GM21390 (cell line): Measurements from ENCODE around the gene RPTOR.

Experiments used
- ATAC-seq: cut with Tn5 transposase; IDR thresholded peaks from one replicate; pipeline ENCODE4 v1.9.1; 2021; ENCODE audit not compliant: unreplicated experiment

Gene RPTOR

GRCh38 chr17:80980397-80981061 lies 435.9 kb downstream of the RPTOR start:
- ATAC-seq = no peak

DNA sequence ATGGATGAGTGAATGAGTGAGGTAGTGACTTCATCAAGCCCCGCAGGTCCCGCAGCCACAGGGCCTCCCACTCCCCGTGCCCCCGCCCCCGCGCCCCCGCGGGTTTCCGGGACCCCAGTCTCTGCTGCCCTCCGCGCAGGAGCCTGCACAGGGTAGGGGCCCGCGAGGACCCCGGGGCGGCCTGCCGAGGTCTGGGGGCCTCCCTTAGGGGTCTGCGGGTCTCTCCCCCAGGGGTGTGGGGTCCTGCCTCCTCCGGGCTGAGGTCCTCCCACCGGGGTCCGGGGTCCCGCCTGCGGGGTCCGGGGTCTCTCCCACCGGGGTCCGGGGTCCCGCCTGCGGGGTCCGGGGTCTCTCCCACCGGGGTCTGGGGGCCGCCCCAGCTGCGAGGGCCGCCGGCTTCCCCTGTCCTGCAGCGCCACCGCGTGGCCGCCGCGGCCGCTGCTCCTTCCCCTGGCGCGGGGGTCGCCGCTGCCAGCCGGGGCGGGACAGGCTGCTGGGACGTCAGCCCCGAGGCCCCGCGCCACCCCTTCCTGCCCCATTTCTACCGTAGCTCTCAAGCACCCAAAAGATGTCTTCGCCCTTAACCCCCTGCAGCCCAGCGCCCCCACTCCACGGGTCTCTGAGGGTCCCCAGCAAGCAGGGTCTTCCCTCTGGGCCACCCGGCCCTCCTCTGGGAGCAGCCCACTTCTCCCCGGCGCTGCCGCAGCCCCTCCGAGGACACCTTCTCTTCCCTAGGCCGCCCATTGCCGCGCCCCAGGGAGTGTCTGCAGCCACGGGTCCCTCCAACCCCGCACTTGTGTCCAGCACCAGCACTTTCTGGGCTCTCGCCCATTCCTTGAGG lies 436.6 kb downstream of the RPTOR start:
- no peak for ATAC-seq

GRCh38 chr17:80981929-80982425 lies 437.3 kb downstream of the RPTOR start:
- ATAC-seq = no peak

DNA sequence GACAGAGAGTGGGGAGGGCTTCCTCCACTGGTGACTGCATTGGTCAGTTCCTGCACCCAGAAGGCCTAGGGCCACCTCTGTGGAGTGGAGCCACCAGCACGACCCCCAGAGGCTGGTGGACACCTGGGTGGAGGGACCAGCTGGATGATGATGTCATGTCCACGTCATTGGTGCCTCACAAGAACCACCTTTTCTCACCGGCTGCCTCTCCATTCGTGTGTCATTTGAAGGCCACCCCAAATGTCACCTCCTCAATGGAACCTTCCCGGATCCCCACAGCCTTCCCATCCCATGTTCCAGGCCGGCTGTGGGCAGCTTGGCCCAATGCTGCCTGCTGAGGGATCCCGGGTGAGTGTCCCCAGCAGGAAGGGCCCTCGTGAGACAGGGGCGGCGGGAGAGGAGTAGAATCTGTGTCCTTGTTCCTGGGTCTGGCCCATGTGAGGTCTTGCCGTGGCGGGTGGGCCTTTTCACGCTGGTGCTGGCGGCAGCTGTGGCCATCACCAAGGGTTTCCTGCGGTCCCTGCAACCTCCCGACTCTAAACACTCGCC lies 437.9 kb downstream of the RPTOR start:
- ATAC-seq = no peak

GRCh38 chr17:80983545-80983944 lies 438.9 kb downstream of the RPTOR start:
- no peak for ATAC-seq

DNA sequence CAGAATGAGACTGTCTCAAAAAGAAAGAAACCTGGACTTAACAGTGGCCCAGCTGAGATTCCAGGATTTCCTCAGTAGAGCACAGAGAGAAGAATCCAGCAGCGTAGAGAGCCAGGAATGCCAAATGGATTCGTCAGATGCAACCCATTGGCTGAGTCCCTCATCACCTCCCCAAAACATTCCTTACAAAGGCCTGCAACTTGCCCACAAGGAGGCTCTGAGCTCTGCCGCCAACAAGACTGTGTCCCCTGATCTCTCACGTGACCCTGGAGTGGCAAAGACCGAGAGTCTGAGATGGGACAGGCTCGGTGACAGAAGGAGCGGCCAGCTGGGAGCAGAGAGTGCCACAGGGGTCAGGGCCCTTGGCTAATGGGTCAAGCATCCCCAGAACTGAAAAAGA lies 440.1 kb downstream of the RPTOR start:
- ATAC-seq = no peak

GRCh38 chr17:80986046-80986445 lies 441.4 kb downstream of the RPTOR start:
- no peak for ATAC-seq

- ATAC-seq = no peak
Observed at GRCh38 chr17:80986816-80987475, 442.3 kb downstream of the RPTOR start.

DNA sequence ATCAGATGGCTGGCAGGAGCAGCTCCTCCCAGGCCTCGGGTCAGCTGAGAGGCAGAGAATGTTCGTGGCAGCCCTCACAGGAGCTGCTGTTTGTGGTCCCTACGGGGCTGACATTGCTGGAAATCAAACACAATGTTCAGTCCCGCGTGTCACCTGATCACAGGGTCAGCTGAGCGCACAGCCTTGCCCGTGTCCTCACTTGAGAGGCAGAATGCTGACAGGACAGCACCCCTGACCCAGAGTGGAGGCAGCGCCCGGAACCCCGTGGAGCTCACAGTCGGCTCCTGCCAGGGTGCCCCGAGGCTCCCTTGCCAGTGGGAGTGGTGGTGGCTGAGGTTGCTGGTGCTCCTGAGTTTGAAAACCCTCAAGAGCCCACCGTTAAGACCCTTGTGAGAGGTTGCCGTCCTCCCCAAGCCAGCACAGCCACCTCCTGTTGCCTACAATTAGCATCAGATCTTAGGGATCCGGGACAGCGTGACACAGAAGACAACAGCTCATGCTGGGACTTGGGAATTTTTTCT lies 443.4 kb downstream of the RPTOR start:
- no peak for ATAC-seq

DNA sequence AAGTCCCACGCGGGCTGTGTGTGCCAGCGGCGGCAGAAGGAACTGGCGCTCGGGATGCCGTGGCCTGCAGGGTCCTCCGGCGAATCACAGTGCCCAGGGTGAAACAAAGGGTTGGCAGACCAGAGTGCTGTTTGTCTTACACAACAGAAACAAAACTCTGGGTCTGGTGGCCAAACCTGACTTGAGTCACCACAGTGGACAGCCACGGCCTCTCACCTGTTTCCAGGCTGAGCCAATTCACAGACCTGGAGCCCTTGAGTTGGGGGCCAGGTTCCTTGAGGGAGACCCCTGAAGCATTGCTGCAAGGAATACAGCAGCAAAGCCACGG lies 444.9 kb downstream of the RPTOR start:
- no peak for ATAC-seq

DNA sequence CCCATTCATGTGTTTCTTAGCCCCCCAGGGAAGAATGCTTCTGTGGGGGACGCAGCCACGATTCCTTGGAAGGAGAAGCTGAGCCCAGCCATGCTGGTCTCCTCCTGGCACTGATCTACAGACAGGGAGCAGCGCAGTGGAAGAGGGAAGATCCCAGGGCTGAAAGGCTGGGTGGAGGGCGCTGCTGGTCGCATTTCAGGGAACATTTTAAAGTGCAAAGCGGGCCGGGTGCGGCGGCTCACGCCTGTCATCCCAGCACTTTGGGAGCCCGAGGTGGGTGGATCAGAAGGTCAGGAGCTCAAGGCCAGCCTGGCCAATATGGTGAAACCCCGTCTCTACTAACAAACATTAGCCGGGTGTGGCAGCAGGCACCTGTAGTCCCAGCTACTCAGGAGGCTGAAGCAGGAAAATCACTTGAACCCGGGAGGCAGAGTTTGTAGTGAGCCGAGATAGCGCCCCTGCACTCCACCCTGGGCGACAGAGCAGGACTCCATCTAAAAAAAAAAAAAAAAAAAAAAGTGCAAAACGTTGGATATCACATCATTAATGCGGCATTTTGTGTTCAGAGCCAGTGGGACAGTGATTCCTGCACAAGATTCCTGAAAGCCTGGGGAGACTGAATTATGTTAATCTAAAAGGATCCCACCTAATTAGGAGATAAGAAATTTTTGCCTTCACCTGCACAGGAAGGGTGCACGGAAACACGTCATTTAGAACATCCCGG lies 446.4 kb downstream of the RPTOR start:
- no peak for ATAC-seq

- ATAC-seq = no peak
Observed at GRCh38 chr17:80991645-80992076, 447.0 kb downstream of the RPTOR start, which contains the start of gene CHMP6. Gene CHMP6 (plus strand): TSS chr17:80991841. CDS start chr17:80991919, 78 bp downstream.

GRCh38 chr17:80992077-80992947 lies 447.7 kb downstream of the RPTOR start:
- no peak for ATAC-seq

GRCh38 chr17:80992948-80993624 lies 448.4 kb downstream of the RPTOR start:
- ATAC-seq = no peak

GRCh38 chr17:80995131-80995530 lies 450.5 kb downstream of the RPTOR start:
- no peak for ATAC-seq

DNA sequence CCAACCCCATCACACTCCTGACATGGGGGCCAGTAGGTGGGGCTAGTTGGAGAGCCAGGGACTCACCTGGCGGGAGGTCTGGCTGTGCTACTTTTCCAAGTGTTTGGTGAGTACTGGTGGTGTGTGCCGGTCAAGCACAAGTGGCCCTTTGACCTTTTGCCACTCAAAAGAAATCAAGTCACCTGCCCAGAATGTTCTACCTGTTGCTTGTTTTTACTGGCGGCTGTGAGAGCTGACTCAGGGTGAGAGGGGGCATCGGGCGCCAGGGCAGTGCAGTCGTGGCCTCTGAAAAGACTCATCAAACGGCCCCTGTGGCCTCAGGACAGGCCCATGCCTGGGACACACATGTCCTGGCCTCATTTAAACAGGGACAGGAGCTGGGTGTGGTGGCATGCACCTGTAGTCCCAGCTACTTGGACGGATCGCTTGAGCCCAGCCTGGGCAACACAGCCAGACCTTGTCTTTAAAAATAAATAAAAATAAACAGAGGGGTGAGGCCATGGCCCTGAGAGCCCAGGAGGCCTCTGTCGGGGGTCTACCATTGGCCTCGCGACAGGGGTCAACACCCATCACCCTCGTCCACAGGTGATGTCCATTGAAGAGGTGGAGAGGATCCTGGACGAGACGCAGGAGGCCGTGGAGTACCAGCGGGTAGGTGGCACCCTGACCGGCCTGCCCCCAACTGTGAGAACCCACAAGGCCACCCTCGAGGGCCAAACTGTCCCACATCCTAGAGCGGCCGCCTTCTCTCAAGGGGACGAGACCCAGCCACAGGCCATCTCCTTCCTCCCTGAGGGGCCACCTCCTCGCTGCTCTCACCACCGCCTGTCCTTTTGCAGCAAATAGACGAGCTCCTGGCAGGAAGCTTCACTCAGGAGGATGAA lies 452.0 kb downstream of the RPTOR start:
- ATAC-seq = no peak

DNA sequence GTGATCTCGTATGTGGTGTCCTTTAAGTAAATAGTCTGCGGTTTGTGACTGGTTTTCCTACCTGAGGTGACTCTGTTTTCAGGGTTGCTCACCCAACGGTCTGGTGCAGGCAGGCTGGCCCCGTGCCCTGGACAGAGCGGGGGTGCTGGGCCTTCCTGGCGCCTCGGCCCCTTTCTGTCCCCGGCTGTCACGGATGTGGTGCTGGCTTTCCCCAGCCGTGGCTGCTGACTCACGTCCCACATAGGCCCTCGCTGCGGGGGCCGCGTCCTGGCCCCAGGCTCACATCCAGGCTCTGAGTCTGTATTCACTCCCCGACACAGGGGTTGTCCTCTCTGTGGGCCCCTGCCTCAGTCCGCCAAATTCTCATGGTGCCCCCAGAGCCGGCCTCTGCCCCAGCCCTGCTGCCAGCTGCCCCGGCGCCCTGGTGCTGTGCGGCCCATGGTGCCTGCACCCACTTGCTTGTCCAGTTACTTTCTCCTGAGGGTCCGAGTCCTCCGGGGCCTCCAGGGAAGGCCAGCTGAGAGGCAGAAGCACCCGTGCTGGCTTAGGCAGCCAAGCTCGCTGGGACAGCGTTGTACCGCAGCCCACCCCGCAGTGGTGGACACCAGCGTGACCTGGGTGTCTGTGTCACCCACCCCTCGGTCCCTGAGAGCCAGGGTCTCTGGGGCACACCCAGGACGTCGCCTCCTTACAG lies 452.9 kb downstream of the RPTOR start:
- no peak for ATAC-seq
